GM12892 (cell line): ENCODE data around the gene LMBR1.

Experiments
- POLR2A ChIP-seq: IDR thresholded peaks from 2 replicates; pipeline ENCODE4 v1.6.1; 2011; ENCODE audit warnings: low read depth, low read length, control low read depth
- POLR2AphosphoS5 ChIP-seq: IDR thresholded peaks from 2 replicates; pipeline ENCODE4 v1.6.1; 2011; ENCODE audit warnings: low read depth, low read length, control low read depth

GRCh38 chr7:156941393-156942182 is 48.6 kb upstream of the LMBR1 start:
- TF ChIP-seq POLR2A (no peak), POLR2AphosphoS5 (no peak)
